Natural killer cell (primary cell): ENCODE measurements around the gene DIPK1B. TPM values are rescaled to one million over a fixed set of nuclear protein-coding genes. Genes with fewer than 3 reads are reported as not detected.
A peak's percentile ranks its signal among the peaks of the same experiment; 100 is the strongest.
"Not testable (repeated sequence)": the region's sequence is repeated elsewhere in the genome, so short reads cannot be mapped to it uniquely, and the experiment has no call there.

Experiments
- ATAC-seq, 3 donors: fragments of 150-1000 bp in 2 of 3; fragments of 200-7000 bp in 1 of 3; cut with Tn5 transposase; 1 replicate in 1 of 3; 2 replicates in 2 of 3; pipeline ENCODE4 v1.10.0; 2021; ENCODE audit warnings: mild to moderate bottlenecking in 2 of 3, moderate library complexity in 2 of 3
- DNase-seq, 2 donors: peaks; one replicate each; pipeline versions ENCODE4 v3.0.0 to v3.0.0-alpha.2; 2013 to 2021; ENCODE audit warnings: mixed read lengths in 1 of 2
- H3K27ac ChIP-seq: one replicate; pipeline ENCODE4 v1.5.1; 2013; ENCODE audit warnings: mild to moderate bottlenecking, low read length
- H3K27me3 ChIP-seq: one replicate; pipeline ENCODE4 v1.6.1; 2013; ENCODE audit warnings: low read length; ENCODE audit not compliant: control insufficient read depth, insufficient read depth
- H3K36me3 ChIP-seq: one replicate; pipeline ENCODE4 v1.6.1; 2013; ENCODE audit warnings: low read length; ENCODE audit not compliant: control insufficient read depth, insufficient read depth
- H3K4me1 ChIP-seq: one replicate; pipeline ENCODE4 v1.6.1; 2013; ENCODE audit warnings: low read length; ENCODE audit not compliant: control insufficient read depth, insufficient read depth
- H3K4me3 ChIP-seq: one replicate; pipeline ENCODE4 v1.5.1; 2013; ENCODE audit warnings: low read length
- H3K9me3 ChIP-seq: one replicate; pipeline ENCODE4 v1.6.1; 2013; ENCODE audit warnings: low read length; ENCODE audit not compliant: control insufficient read depth, insufficient read depth
- H3K27ac Mint-ChIP-seq, 2 donors: one replicate each; pipeline ENCODE4 v1.8.0; 2022; ENCODE audit warnings: mild to moderate bottlenecking in 2 of 2, mixed read lengths in 2 of 2, moderate library complexity in 1 of 2
- H3K27me3 Mint-ChIP-seq, 2 donors: one replicate each; pipeline ENCODE4 v1.8.0; 2022; ENCODE audit warnings: low read depth in 2 of 2, mixed read lengths in 2 of 2
- H3K36me3 Mint-ChIP-seq: one replicate; pipeline ENCODE4 v1.8.0; 2022; ENCODE audit warnings: mixed read lengths
- H3K4me1 Mint-ChIP-seq, 2 donors: one replicate each; pipeline ENCODE4 v1.8.0; 2022; ENCODE audit warnings: mixed read lengths in 2 of 2
- H3K4me3 Mint-ChIP-seq: one replicate; pipeline ENCODE4 v1.8.0; 2022; ENCODE audit warnings: mild to moderate bottlenecking, moderate library complexity, mixed read lengths
- H3K9me3 Mint-ChIP-seq, 2 donors: one replicate each; pipeline ENCODE4 v1.8.0; 2022; ENCODE audit warnings: mixed read lengths in 2 of 2
- WGBS: methylation state at CpG from one replicate; pipeline ENCODE4 v1.1.7; 2013; ENCODE audit warnings: missing lambda C conversion rate; ENCODE audit not compliant: insufficient coverage; 5-methylcytosine and 5-hydroxymethylcytosine counted together
- intact Hi-C: fragments of 100-400 bp; cut with micrococcal nuclease; formaldehyde crosslinking; loops from one replicate; pipeline ENCODE4 v1.14.2; 2022
- total RNA-seq, 4 donors: library from RNA; stranded (reverse); fragments of 120-200 nt in 1 of 4; gene quantifications; one replicate each; pipeline versions ENCODE4 v1.2.3 to v1.2.4, GENCODE V29; 2013 to 2022
- TF ChIP-seq, protein P1 (sequence below): fragments of 200-600 bp; IDR thresholded peaks from one replicate; pipeline ENCODE4 v1.8.0; 2022; ENCODE audit warnings: antibody characterized with exemption

The DIPK1B gene
- total RNA-seq, 3 donors from 2014 or later (not counting 1 experiment from before 2014, with no cell fraction given) = 0.31 to 0.39 TPM; not detected in 1

DNA sequence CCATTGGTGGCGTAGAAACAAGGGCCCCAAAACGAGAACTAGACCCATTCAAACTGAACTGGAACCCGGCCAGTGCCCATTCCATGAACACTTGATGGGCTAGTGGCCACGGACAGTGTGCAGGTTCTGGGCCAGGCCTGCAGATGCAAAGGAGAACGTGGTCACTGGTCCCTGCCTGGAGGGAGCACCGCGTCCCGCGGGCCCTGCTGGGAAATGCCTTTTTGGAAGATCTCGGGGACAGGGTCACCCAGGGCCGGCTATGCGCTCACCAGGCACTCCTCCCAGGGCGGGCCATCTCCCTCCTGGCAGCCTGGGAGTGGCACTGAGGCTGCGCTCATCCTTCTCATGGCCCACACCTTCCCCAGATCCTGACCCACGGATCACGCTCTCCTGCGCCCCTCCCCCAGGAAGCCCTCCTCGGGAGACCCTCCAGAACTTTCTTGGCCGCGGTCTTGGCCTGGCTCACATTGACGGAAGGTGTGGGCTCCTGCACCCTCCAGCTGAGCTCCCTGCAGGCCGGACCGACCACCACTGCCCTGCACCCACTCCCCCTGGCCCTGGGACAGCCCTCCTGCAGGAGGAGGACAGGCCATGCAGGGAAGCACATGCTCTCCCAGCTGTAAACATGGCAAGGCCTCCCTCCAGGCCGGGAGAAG, 2.8 kb upstream of the DIPK1B start:
- DNase-seq = no peak
- H3K9me3 ChIP-seq = no peaks in the 10 kb centered on the region
- Mint-ChIP-seq H3K27me3 (peaks cover 23 to 34% of the 10 kb centered on the region in 2 donors), H3K27ac (no peak overlapping the region), H3K36me3 (no peaks in the 10 kb centered on the region), H3K9me3 (no peaks in the 10 kb centered on the region), H3K4me3 (no peak overlapping the region), H3K4me1 (peaks cover 6 to 7% of the 10 kb centered on the region in 2 donors)
- TF ChIP-seq, protein P1, sequence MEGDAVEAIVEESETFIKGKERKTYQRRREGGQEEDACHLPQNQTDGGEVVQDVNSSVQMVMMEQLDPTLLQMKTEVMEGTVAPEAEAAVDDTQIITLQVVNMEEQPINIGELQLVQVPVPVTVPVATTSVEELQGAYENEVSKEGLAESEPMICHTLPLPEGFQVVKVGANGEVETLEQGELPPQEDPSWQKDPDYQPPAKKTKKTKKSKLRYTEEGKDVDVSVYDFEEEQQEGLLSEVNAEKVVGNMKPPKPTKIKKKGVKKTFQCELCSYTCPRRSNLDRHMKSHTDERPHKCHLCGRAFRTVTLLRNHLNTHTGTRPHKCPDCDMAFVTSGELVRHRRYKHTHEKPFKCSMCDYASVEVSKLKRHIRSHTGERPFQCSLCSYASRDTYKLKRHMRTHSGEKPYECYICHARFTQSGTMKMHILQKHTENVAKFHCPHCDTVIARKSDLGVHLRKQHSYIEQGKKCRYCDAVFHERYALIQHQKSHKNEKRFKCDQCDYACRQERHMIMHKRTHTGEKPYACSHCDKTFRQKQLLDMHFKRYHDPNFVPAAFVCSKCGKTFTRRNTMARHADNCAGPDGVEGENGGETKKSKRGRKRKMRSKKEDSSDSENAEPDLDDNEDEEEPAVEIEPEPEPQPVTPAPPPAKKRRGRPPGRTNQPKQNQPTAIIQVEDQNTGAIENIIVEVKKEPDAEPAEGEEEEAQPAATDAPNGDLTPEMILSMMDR = no peak
- 92% methylated on average over 24 of the region's 24 CpGs for WGBS
- intact Hi-C loops = no loop called here
- peaks cover 14% of the 10 kb centered on the region for H3K4me1 ChIP-seq
- no peak for ATAC-seq
- peaks cover 11% of the 10 kb centered on the region for H3K27me3 ChIP-seq
- no peaks in the 10 kb centered on the region for H3K36me3 ChIP-seq
- no peak overlapping the region for H3K4me3 ChIP-seq
- H3K27ac ChIP-seq = no peak overlapping the region

DNA sequence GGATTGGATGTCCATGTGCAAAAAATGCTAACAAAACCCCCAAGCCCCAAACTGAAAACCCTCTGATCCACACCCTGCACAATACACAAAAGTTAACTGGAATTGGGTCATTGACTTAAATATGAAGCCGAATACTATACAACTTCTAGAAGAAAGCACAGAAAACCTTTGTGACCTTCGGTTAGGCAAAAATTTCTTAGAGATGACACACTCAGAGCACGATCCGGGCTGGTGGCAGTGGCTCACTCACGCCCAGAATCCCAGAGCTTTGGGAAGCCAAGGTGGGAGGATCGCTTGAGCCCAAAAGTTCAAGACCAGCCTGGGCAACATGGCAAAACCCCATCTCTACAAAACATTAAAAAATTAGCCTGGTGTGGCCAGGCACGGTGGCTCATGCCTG, 1.8 kb upstream of the DIPK1B start:
- H3K27ac ChIP-seq = no peak overlapping the region
- no peak overlapping the region for H3K4me3 Mint-ChIP-seq
- H3K4me1 Mint-ChIP-seq = peaks cover 6 to 7% of the 10 kb centered on the region in 2 donors
- H3K36me3 ChIP-seq = no peaks in the 10 kb centered on the region
- peaks cover 14% of the 10 kb centered on the region for H3K4me1 ChIP-seq
- no peak overlapping the region for H3K4me3 ChIP-seq
- DNase-seq = no peak
- 94% methylated on average over 7 of the region's 7 CpGs for WGBS
- H3K36me3 Mint-ChIP-seq = no peaks in the 10 kb centered on the region
- H3K27me3 ChIP-seq = peaks cover 14% of the 10 kb centered on the region
- intact Hi-C loops = no loop called here
- TF ChIP-seq, protein P1 = no peak
- H3K9me3 ChIP-seq = no peaks in the 10 kb centered on the region
- H3K27ac Mint-ChIP-seq = no peak overlapping the region
- no peak for ATAC-seq
- no peaks in the 10 kb centered on the region for H3K9me3 Mint-ChIP-seq
- peaks cover 19 to 34% of the 10 kb centered on the region in 2 donors for H3K27me3 Mint-ChIP-seq

DNA sequence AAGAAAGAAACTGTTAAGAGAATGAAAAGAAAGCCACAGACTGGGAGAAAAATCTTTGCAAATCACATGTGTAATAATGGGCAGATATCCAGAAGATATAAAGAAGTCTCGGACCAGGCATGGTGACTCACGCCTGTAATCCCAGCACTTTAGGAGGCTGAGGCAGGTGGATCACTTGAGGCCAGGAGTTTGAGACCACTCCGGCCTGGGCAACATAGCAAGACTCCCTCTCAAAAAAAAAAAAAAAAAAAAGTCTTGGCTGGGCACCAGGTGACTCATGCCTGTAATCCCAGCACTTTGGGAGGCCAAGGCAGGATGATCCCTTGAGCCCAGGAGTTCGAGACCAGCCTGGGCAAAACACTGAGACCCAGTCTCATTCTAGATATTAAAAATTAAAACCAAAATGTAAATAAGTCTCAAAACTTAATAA, 1.1 kb upstream of the DIPK1B start:
- Mint-ChIP-seq H3K4me3 (peak overlapping the region; percentile 83), H3K27me3 (peaks cover 24 to 36% of the 10 kb centered on the region in 2 donors)
- H3K27me3 ChIP-seq = peaks cover 14% of the 10 kb centered on the region
- H3K4me3 ChIP-seq, H3K36me3 Mint-ChIP-seq, H3K9me3 ChIP-seq, H3K27ac ChIP-seq, H3K36me3 ChIP-seq, H3K4me1 Mint-ChIP-seq, intact Hi-C loops, H3K27ac Mint-ChIP-seq, H3K9me3 Mint-ChIP-seq, DNase-seq, ATAC-seq: not testable (repeated sequence)
- 84% methylated on average over 4 of the region's 4 CpGs for WGBS
- H3K4me1 ChIP-seq = peaks cover 14% of the 10 kb centered on the region

DNA sequence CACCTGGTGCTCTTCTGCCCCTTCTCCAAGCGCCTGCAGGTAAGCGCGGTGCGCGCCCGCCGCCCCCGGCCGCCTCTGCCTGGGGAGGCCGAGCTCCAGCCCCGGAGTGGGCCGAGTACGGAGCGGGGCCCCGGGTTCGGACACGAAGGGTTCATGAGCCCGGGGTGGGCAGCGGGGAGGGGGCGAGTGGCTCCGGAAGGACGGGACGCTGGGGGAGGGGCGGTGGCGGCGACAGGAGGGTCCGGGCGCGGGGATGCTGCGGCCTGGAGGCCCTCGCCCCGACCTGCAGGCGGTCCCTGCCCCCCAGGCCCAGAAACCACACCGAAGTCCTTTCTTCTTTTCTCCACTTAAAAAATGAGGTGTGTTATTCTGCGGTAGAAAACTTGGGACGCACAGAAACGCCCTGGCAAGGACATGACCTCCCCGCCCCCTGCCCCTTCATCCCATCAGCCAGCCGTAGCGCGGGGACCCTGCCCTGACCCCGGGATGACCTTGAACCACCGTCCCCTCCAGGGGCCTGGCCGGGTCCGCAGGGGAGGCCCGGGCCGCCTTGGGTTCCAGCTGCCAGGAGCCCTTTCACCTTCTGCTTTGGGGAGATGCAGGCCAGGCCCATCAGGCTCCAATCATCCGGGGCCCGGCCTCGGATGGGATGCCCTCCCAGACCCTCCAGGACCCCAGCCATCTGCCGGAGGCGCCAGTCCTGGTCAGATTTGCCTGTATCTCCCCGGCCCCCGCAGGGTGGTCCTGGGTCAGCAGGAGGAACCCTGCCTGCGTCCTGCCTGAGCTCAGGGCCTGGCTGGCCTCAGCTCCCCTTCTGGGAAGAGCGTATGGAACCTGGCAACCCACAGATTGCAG, 545 bp downstream of the DIPK1B start:
- peaks cover 24 to 35% of the 10 kb centered on the region in 2 donors for H3K27me3 Mint-ChIP-seq
- no peaks in the 10 kb centered on the region for H3K36me3 ChIP-seq
- H3K4me1 Mint-ChIP-seq = peaks cover 6 to 7% of the 10 kb centered on the region in 2 donors
- 7% methylated on average over 52 of the region's 56 CpGs for WGBS
- no peaks in the 10 kb centered on the region for H3K36me3 Mint-ChIP-seq
- intact Hi-C loops = no loop called here
- no peak for DNase-seq
- H3K4me3 ChIP-seq = no peak overlapping the region
- H3K27me3 ChIP-seq = peaks cover 14% of the 10 kb centered on the region
- H3K9me3 Mint-ChIP-seq = no peaks in the 10 kb centered on the region
- H3K27ac Mint-ChIP-seq = no peak overlapping the region
- no peaks in the 10 kb centered on the region for H3K9me3 ChIP-seq
- H3K4me1 ChIP-seq = peaks cover 14% of the 10 kb centered on the region
- no peak overlapping the region for H3K4me3 Mint-ChIP-seq
- ATAC-seq = no peak
- TF ChIP-seq, protein P1 = no peak
- no peak overlapping the region for H3K27ac ChIP-seq
